GM12878 (cell line): Measurements from ENCODE around the gene LRP1B. TPM values are rescaled to one million over a fixed set of nuclear protein-coding genes. Genes with fewer than 3 reads are reported as not detected.

Experiments used
- ATAC-seq: fragments of 200-7000 bp; cut with Tn5 transposase; 3 replicates; pipeline ENCODE4 v1.9.1; 2020; ENCODE audit warnings: mild to moderate bottlenecking, moderate library complexity
- BruUV-seq: library from RNA; stranded (reverse); fragments of 400-500 nt; replicated peaks from 2 replicates; lab custom pipeline; 2021; lab: Mats Ljungman, UMichigan
- CTCF ChIA-PET: fragments of 300-600 bp; sonication (Branson Sonifier 250); formaldehyde crosslinking; extraction: SDS; loops from one replicate; lab custom pipeline; 2021; ENCODE audit warnings: inconsistent platforms; lab: Yijun Ruan, JAX
- POLR2A ChIA-PET: fragments of 350-600 bp; formaldehyde crosslinking; extraction: SDS; loops from one replicate; lab custom pipeline; 2021; ENCODE audit warnings: inconsistent platforms; lab: Charles Lee
- RAD21 ChIA-PET: fragments of 300-600 bp; sonication (Branson Sonifier 250); formaldehyde crosslinking; loops from one replicate; lab custom pipeline; 2023; ENCODE audit warnings: antibody characterized with exemption; ENCODE audit not compliant: unreplicated experiment; lab: Charles Lee
- SMC1A ChIA-PET: fragments of 300-600 bp; sonication (Branson Sonifier 250); formaldehyde crosslinking; loops from one replicate; lab custom pipeline; 2023; ENCODE audit not compliant: unreplicated experiment, uncharacterized antibody; lab: Charles Lee
- DNase-seq: peaks from one replicate; pipeline ENCODE4 v3.0.0-alpha.2; 2011; ENCODE audit warnings: low read depth, low spot score
- FAIRE-seq: peaks from 3 replicates; lab custom pipeline; 2011; peaks lifted over from hg19 to GRCh38; lab: Jason Lieb, UNC
- H2AFZ ChIP-seq: 2 replicates; pipeline ENCODE4 v1.6.0; 2011; ENCODE audit warnings: low read depth, low read length, control low read depth; ENCODE audit not compliant: control insufficient read depth
- H3K27ac ChIP-seq: 2 replicates; pipeline ENCODE4 v1.5.1; 2011; ENCODE audit warnings: control low read depth; ENCODE audit not compliant: control insufficient read depth, insufficient read depth
- H3K27me3 ChIP-seq, 2 experiments: replicated peaks in 1 of 2; 2 replicates each; pipeline versions ENCODE4 v1.6.0 to v1.6.1; 2011; ENCODE audit warnings: low read length in 1 of 2; ENCODE audit not compliant: control insufficient read depth in 2 of 2, insufficient read depth in 2 of 2
- H3K36me3 ChIP-seq, 2 experiments: 2 replicates each; pipeline ENCODE4 v1.5.1; 2011; ENCODE audit warnings: low read length in 1 of 2; ENCODE audit not compliant: control insufficient read depth in 2 of 2, insufficient read depth in 2 of 2
- H3K4me1 ChIP-seq: 2 replicates; pipeline ENCODE4 v1.6.1; 2011; ENCODE audit warnings: mild to moderate bottlenecking, low read length, moderate library complexity, mixed read lengths; ENCODE audit not compliant: control insufficient read depth, insufficient read depth
- H3K4me2 ChIP-seq: 2 replicates; pipeline ENCODE4 v1.6.0; 2011; ENCODE audit warnings: control low read depth; ENCODE audit not compliant: control insufficient read depth, insufficient read depth
- H3K4me3 ChIP-seq: fragments of 200-600 bp; sonication (generic); 2 replicates; pipeline ENCODE4 v1.5.1; 2016
- H3K79me2 ChIP-seq: 2 replicates; pipeline ENCODE4 v1.6.0; 2011; ENCODE audit warnings: low read length; ENCODE audit not compliant: control insufficient read depth, insufficient read depth
- H3K9ac ChIP-seq: 2 replicates; pipeline ENCODE4 v1.8.0; 2011; ENCODE audit warnings: low read length, control low read depth, mixed read lengths; ENCODE audit not compliant: control insufficient read depth, insufficient read depth
- H3K9me3 ChIP-seq: replicated peaks from 3 replicates; pipeline ENCODE4 v1.5.1; 2011; ENCODE audit warnings: mild to moderate bottlenecking, low read length; ENCODE audit not compliant: control insufficient read depth, insufficient read depth
- H4K20me1 ChIP-seq: 2 replicates; pipeline ENCODE4 v1.6.0; 2011; ENCODE audit not compliant: control insufficient read depth, insufficient read depth
- ESRRA ChIP-seq: IDR thresholded peaks from 2 replicates; pipeline ENCODE4 v1.6.1; 2012; ENCODE audit warnings: mild to moderate bottlenecking, low read length, improper control_type of control experiment
- HDAC2 ChIP-seq: fragments of 200-600 bp; sonication (generic); IDR thresholded peaks from 2 replicates; pipeline ENCODE4 v1.6.1; 2017
- JUND ChIP-seq: IDR thresholded peaks from 2 replicates; pipeline ENCODE4 v1.6.1; 2012; ENCODE audit warnings: low read depth, mild to moderate bottlenecking, low read length, improper control_type of control experiment, moderate library complexity
- NFYA ChIP-seq: IDR thresholded peaks from 2 replicates; pipeline ENCODE4 v1.6.1; 2011; ENCODE audit warnings: low read depth, mild to moderate bottlenecking, low read length, improper control_type of control experiment, borderline replicate concordance
- PAX8 ChIP-seq: fragments of 450-650 bp; IDR thresholded peaks from 2 replicates; pipeline ENCODE4 v1.6.1; 2017; ENCODE audit warnings: mild to moderate bottlenecking, moderate library complexity
- ZBTB11 ChIP-seq: fragments of 450-650 bp; formaldehyde crosslinking; IDR thresholded peaks from 2 replicates; pipeline ENCODE4 v1.5.0; 2022; ENCODE audit warnings: mild to moderate bottlenecking, missing genetic modification characterization
- in situ Hi-C: fragments of 300-500 bp; cut with MboI; formaldehyde crosslinking; loops from 9 replicates; pipeline ENCODE4 v1.14.3; 2018; ENCODE audit warnings: mixed read lengths
- intact Hi-C: fragments of 100-400 bp; cut with micrococcal nuclease; formaldehyde crosslinking; loops from one replicate; pipeline ENCODE4 v1.14.2; 2022; ENCODE audit not compliant: unreplicated experiment
- polyA plus RNA-seq, 11 experiments: library from polyadenylated mRNA; depleted of rRNA in 4 of 11; unstranded in 6 of 11; stranded (reverse) in 5 of 11; fragments of >200 nt; fragmentation: Nextera tagmentation in 4 of 11; fragmentation: Illumina TruSeq in 1 of 11; extraction: Ambion mirVana in 4 of 11; extraction: Trizol in 1 of 11; gene quantifications; 1 replicate in 1 of 11; 2 replicates in 10 of 11; pipeline versions ENCODE4 v1.2.1 to v1.2.3, GENCODE V29; 2011 to 2016; ENCODE audit warnings: inconsistent platforms in 2 of 11, missing spikeins in 2 of 11, low read depth in 1 of 11
- total RNA-seq, 4 experiments: library from RNA; depleted of rRNA in 3 of 4; stranded (reverse); fragments of >200 nt in 3 of 4; fragmentation: Illumina TruSeq in 1 of 4; extraction: Trizol in 1 of 4; gene quantifications; 2 replicates each; pipeline versions ENCODE4 v1.2.1 to v1.2.3, GENCODE V29; 2013 to 2021

LRP1B gene
- total and polyA plus RNA-seq, 10 of the 15 experiments (the other 5 are each of a cell fraction or from before 2014, with no cell fraction given) = under 0.01 to 0.06 (median 0.03) TPM; not detected in 5

GRCh38 chr2:140451324-140451723 is 1679.5 kb downstream of the LRP1B start:
- Histone ChIP-seq H3K27ac (no peak overlapping the region), H3K27me3 (no peaks in the 10 kb centered on the region), H3K4me1 (no peaks in the 10 kb centered on the region), H3K9me3 (no peaks in the 10 kb centered on the region), H3K79me2 (no peaks in the 10 kb centered on the region), H3K4me3 (no peak overlapping the region), H3K4me2 (no peak overlapping the region), H3K9ac (no peak overlapping the region), H4K20me1 (no peaks in the 10 kb centered on the region), H3K36me3 (no peaks in the 10 kb centered on the region), H2AFZ (no peak overlapping the region)
- no peak for ATAC-seq
- POLR2A ChIA-PET = no interaction called here
- SMC1A ChIA-PET = interaction anchor here (0.9 kb wide), 1 partner anchor 13 kb away, joined by 3 read pairs; no protein-coding TSS in a partner anchor
- no peak for DNase-seq
- TF ChIP-seq ESRRA = no peak
- no peak for TF ChIP-seq NFYA
- no peak for TF ChIP-seq PAX8
- TF ChIP-seq JUND = no peak
- TF ChIP-seq ZBTB11 = no peak
- no peak for TF ChIP-seq HDAC2
- CTCF ChIA-PET = no interaction called here
- FAIRE-seq = no peak
- no TSS peak for BruUV-seq
- intact Hi-C loops = no loop called here
- RAD21 ChIA-PET = no interaction called here
- in situ Hi-C loops = no loop called here
